GM21526 (cell line): ENCODE results near the gene LPCAT4.

Experiments used
- ATAC-seq: cut with Tn5 transposase; IDR thresholded peaks from one replicate; pipeline ENCODE4 v1.9.1; 2021; ENCODE audit warnings: moderate library complexity; ENCODE audit not compliant: unreplicated experiment, low FRiP score

Gene LPCAT4

GRCh38 chr15:34339946-34340345 lies 27.1 kb downstream of the LPCAT4 start:
- ATAC-seq = no peak

GRCh38 chr15:34338347-34338746 lies 28.6 kb downstream of the LPCAT4 start:
- ATAC-seq = no peak

GRCh38 chr15:34337557-34338306 lies 29.3 kb downstream of the LPCAT4 start, which contains the start of gene SLC12A6:
Gene SLC12A6 (minus strand): TSS chr15:34337781. CDS start chr15:34336680, 1,101 bp downstream.
- peak; percentile 60 for ATAC-seq

- peak; percentile 7 for ATAC-seq
These were observed 29.9 kb downstream of the LPCAT4 start for GRCh38 chr15:34336991-34337556.

GRCh38 chr15:34336231-34336990 lies 30.6 kb downstream of the LPCAT4 start:
- no peak for ATAC-seq

- ATAC-seq = no peak
These were observed 31.6 kb downstream of the LPCAT4 start for GRCh38 chr15:34335176-34336032.

- no peak for ATAC-seq
These were observed 32.3 kb downstream of the LPCAT4 start for GRCh38 chr15:34334672-34335071.

GRCh38 chr15:34332553-34333120 lies 34.4 kb downstream of the LPCAT4 start:
- ATAC-seq = no peak

- ATAC-seq = no peak
These were observed 35.2 kb downstream of the LPCAT4 start for GRCh38 chr15:34331809-34332208.

GRCh38 chr15:34330279-34330678 lies 36.7 kb downstream of the LPCAT4 start:
- ATAC-seq = no peak

- ATAC-seq = no peak
These were observed 38.0 kb downstream of the LPCAT4 start for GRCh38 chr15:34329006-34329405.

- ATAC-seq = no peak
These were observed 39.1 kb downstream of the LPCAT4 start for GRCh38 chr15:34327906-34328305.

- ATAC-seq = no peak
These were observed 41.6 kb downstream of the LPCAT4 start for GRCh38 chr15:34325368-34325767.

GRCh38 chr15:34324933-34325332 lies 42.1 kb downstream of the LPCAT4 start:
- ATAC-seq = no peak

GRCh38 chr15:34323217-34323616 lies 43.8 kb downstream of the LPCAT4 start:
- ATAC-seq = no peak

GRCh38 chr15:34318277-34319079 lies 48.5 kb downstream of the LPCAT4 start:
- no peak for ATAC-seq

- ATAC-seq = no peak
These were observed 52.2 kb downstream of the LPCAT4 start for GRCh38 chr15:34314491-34315490.

- ATAC-seq = no peak
These were observed 55.4 kb downstream of the LPCAT4 start for GRCh38 chr15:34311563-34311962.
